B cell (primary cell): ENCODE measurements around the gene IDS. TPM values are rescaled to one million over a fixed set of nuclear protein-coding genes. Genes with fewer than 3 reads are reported as not detected.

ENCODE experiments used
- ATAC-seq: fragments of 200-7000 bp; cut with Tn5 transposase; one replicate; pipeline ENCODE4 v1.10.0; 2021; ENCODE audit warnings: low read depth, mild to moderate bottlenecking, moderate number of reproducible peaks, moderate library complexity
- CTCF ChIA-PET: fragments of 350-600 bp; sonication (Branson Sonifier 250); formaldehyde crosslinking; loops from one replicate; lab custom pipeline; 2021; ENCODE audit warnings: antibody characterized with exemption, inconsistent platforms; lab: Charles Lee
- POLR2A ChIA-PET: fragments of 350-600 bp; sonication (Branson Sonifier 250); formaldehyde crosslinking; loops from one replicate; lab custom pipeline; 2021; ENCODE audit warnings: antibody characterized with exemption; lab: Charles Lee
- DNase-seq: peaks from one replicate; pipeline ENCODE4 v3.0.0; 2013
- H2AFZ ChIP-seq: 2 replicates; pipeline ENCODE4 v1.6.1; 2012; ENCODE audit warnings: mild to moderate bottlenecking, low read depth, low read length; ENCODE audit not compliant: insufficient read depth, poor library complexity, severe bottlenecking
- H3K27ac ChIP-seq, 2 donors: 1 replicate in 1 of 2; 2 replicates in 1 of 2; pipeline ENCODE4 v1.5.1; 2012 to 2013; ENCODE audit warnings: low read length in 2 of 2, mild to moderate bottlenecking in 2 of 2, moderate library complexity in 1 of 2
- H3K27me3 ChIP-seq, 4 experiments: fragments of 200-600 bp in 1 of 4; sonication (generic) in 1 of 4; replicated peaks in 1 of 4; 1 replicate in 2 of 4; 2 replicates in 2 of 4; pipeline versions ENCODE4 v1.6.1 to v1.7.0; 2013 to 2016; ENCODE audit warnings: low read length in 3 of 4, mild to moderate bottlenecking in 2 of 4, mixed read lengths in 1 of 4, moderate library complexity in 1 of 4; ENCODE audit not compliant: insufficient read depth in 4 of 4, control insufficient read depth in 3 of 4; ENCODE audit errors: control extremely low read depth in 1 of 4
- H3K36me3 ChIP-seq, 2 experiments: replicated peaks in 1 of 2; 1 replicate in 1 of 2; 2 replicates in 1 of 2; pipeline versions ENCODE4 v1.6.1 to v1.7.1; 2013; ENCODE audit warnings: low read length in 1 of 2; ENCODE audit not compliant: insufficient read depth in 2 of 2, control insufficient read depth in 1 of 2; ENCODE audit errors: control extremely low read depth in 1 of 2, extremely low read depth in 1 of 2
- H3K4me1 ChIP-seq, 2 donors: fragments of 200-600 bp in 1 of 2; sonication (generic) in 1 of 2; 1 replicate in 1 of 2; 2 replicates in 1 of 2; pipeline versions ENCODE4 v1.5.1 to v1.6.1; 2013 to 2017; ENCODE audit warnings: low read length in 2 of 2; ENCODE audit not compliant: control insufficient read depth in 2 of 2, insufficient read depth in 2 of 2
- H3K4me2 ChIP-seq: replicated peaks from 2 replicates; pipeline ENCODE3; 2012; ENCODE audit warnings: mild to moderate bottlenecking, low read depth, low read length; ENCODE audit not compliant: poor library complexity, severe bottlenecking
- H3K4me3 ChIP-seq, 5 experiments: fragments of 200-600 bp in 1 of 5; sonication (generic) in 1 of 5; 1 replicate in 3 of 5; 2 replicates in 2 of 5; pipeline versions ENCODE4 v1.5.1 to v1.7.0; 2011 to 2016; ENCODE audit warnings: low read length in 4 of 5, mild to moderate bottlenecking in 4 of 5, low read depth in 2 of 5, control low read depth in 1 of 5, moderate library complexity in 1 of 5; ENCODE audit not compliant: insufficient read depth in 1 of 5; ENCODE audit errors: control extremely low read depth in 1 of 5, extremely low read depth in 1 of 5
- H3K79me2 ChIP-seq: fragments of 200-600 bp; sonication (generic); one replicate; pipeline ENCODE4 v1.6.0; 2016; ENCODE audit warnings: low read length; ENCODE audit not compliant: control insufficient read depth, insufficient read depth
- H3K9ac ChIP-seq: fragments of 200-600 bp; sonication (generic); 2 replicates; pipeline ENCODE4 v1.6.1; 2017; ENCODE audit warnings: mild to moderate bottlenecking, low read length, moderate library complexity
- H3K9me3 ChIP-seq, 3 donors: one replicate each; pipeline versions ENCODE4 v1.6.1 to v1.7.1; 2013; ENCODE audit warnings: low read length in 2 of 3; ENCODE audit not compliant: control insufficient read depth in 2 of 3, insufficient read depth in 1 of 3; ENCODE audit errors: control extremely low read depth in 1 of 3
- H4K20me1 ChIP-seq: 2 replicates; pipeline ENCODE4 v1.6.0; 2012; ENCODE audit warnings: mild to moderate bottlenecking, low read length; ENCODE audit not compliant: insufficient read depth, control insufficient read depth, poor library complexity, severe bottlenecking
- H3K27ac Mint-ChIP-seq: one replicate; pipeline ENCODE4 v1.8.0; 2021; ENCODE audit warnings: mixed read lengths
- H3K27me3 Mint-ChIP-seq: one replicate; pipeline ENCODE4 v1.8.0; 2021; ENCODE audit warnings: mixed read lengths
- H3K4me1 Mint-ChIP-seq: one replicate; pipeline ENCODE4 v1.8.0; 2021; ENCODE audit warnings: mixed read lengths
- H3K4me3 Mint-ChIP-seq: one replicate; pipeline ENCODE4 v1.8.0; 2021; ENCODE audit warnings: mixed read lengths
- H3K9me3 Mint-ChIP-seq: one replicate; pipeline ENCODE4 v1.8.0; 2022; ENCODE audit warnings: mixed read lengths; ENCODE audit not compliant: insufficient read depth
- EZH2 ChIP-seq: IDR thresholded peaks from 2 replicates; pipeline ENCODE4 v1.6.1; 2012; ENCODE audit warnings: borderline replicate concordance, low read depth, mild to moderate bottlenecking, moderate library complexity, low read length; ENCODE audit not compliant: insufficient read depth, poor library complexity, severe bottlenecking
- WGBS: methylation state at CpG from one replicate; pipeline ENCODE4 v1.1.5; 2013; ENCODE audit warnings: missing lambda C conversion rate; ENCODE audit not compliant: insufficient coverage; 5-methylcytosine and 5-hydroxymethylcytosine counted together
- intact Hi-C: fragments of 100-400 bp; cut with micrococcal nuclease; formaldehyde crosslinking; loops from one replicate; pipeline ENCODE4 v1.10.0; 2022
- polyA plus RNA-seq: library from polyadenylated mRNA; depleted of rRNA; stranded (reverse); fragments of >200 nt; gene quantifications from 2 replicates; pipeline ENCODE4 v1.2.3, GENCODE V29; 2012
- total RNA-seq, 2 donors: library from RNA; stranded (reverse); fragments of 120-200 nt in 1 of 2; gene quantifications; 1 replicate in 1 of 2; 2 replicates in 1 of 2; pipeline versions ENCODE4 v1.2.3 to v1.2.4, GENCODE V29; 2013 to 2022
- TF ChIP-seq, protein P1 (sequence below): fragments of 200-600 bp; IDR thresholded peaks from one replicate; pipeline ENCODE4 v1.8.0; 2022; ENCODE audit warnings: antibody characterized with exemption, mild to moderate bottlenecking

IDS gene
- total and polyA plus RNA-seq, 2 donors (not counting 1 experiment from before 2014, with no cell fraction given), result 85.3 to 169 TPM

DNA sequence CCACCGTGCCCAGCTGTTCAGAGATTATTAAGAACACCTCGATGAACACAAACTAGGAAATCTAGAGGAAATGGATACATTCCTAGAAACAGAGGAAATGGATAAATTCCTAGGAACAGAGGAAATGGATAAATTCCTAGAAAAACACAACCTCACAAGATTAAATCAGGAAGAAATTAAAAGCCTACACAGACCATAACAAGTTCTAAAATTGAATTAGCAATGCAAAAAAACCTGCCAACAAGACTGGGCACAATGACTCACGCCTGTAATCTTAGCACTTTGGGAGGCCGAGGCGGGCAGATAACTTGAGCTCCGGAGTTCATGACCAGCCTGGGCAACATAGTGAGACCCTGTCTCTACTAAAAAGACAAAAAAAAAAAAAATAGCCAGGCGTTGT lies 13.1 kb upstream of the IDS start:
- Mint-ChIP-seq H3K4me3 (no peak overlapping the region), H3K27me3 (peaks cover 3% of the 10 kb centered on the region), H3K9me3 (no peaks in the 10 kb centered on the region), H3K4me1 (peaks cover 2% of the 10 kb centered on the region), H3K27ac (no peak overlapping the region)
- Histone ChIP-seq H2AFZ (no peak overlapping the region), H3K4me2 (no peak overlapping the region), H3K4me1 (no peaks in the 10 kb centered on the region), H3K9ac (no peak overlapping the region), H3K36me3 (no peaks in the 10 kb centered on the region), H3K9me3 (no peaks in the 10 kb centered on the region), H3K27me3 (no peaks in the 10 kb centered on the region), H4K20me1 (no peaks in the 10 kb centered on the region), H3K79me2 (no peaks in the 10 kb centered on the region), H3K27ac (no peak overlapping the region), H3K4me3 (no peak overlapping the region)
- ATAC-seq, result no peak
- intact Hi-C loops, result no loop called here
- ChIA-PET POLR2A (interaction anchor here (0.7 kb wide), 1 partner anchor 28 kb away, joined by 3 read pairs; no protein-coding TSS in a partner anchor), CTCF (interaction anchor here (1.2 kb wide), 1 partner anchor 14 kb away, joined by 4 read pairs; no protein-coding TSS in a partner anchor)
- WGBS, result no CpG with 5 or more reads among the region's 7 CpGs
- no peak for DNase-seq
- TF ChIP-seq, protein P1, sequence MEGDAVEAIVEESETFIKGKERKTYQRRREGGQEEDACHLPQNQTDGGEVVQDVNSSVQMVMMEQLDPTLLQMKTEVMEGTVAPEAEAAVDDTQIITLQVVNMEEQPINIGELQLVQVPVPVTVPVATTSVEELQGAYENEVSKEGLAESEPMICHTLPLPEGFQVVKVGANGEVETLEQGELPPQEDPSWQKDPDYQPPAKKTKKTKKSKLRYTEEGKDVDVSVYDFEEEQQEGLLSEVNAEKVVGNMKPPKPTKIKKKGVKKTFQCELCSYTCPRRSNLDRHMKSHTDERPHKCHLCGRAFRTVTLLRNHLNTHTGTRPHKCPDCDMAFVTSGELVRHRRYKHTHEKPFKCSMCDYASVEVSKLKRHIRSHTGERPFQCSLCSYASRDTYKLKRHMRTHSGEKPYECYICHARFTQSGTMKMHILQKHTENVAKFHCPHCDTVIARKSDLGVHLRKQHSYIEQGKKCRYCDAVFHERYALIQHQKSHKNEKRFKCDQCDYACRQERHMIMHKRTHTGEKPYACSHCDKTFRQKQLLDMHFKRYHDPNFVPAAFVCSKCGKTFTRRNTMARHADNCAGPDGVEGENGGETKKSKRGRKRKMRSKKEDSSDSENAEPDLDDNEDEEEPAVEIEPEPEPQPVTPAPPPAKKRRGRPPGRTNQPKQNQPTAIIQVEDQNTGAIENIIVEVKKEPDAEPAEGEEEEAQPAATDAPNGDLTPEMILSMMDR, result no peak
- no peak for TF ChIP-seq EZH2

DNA sequence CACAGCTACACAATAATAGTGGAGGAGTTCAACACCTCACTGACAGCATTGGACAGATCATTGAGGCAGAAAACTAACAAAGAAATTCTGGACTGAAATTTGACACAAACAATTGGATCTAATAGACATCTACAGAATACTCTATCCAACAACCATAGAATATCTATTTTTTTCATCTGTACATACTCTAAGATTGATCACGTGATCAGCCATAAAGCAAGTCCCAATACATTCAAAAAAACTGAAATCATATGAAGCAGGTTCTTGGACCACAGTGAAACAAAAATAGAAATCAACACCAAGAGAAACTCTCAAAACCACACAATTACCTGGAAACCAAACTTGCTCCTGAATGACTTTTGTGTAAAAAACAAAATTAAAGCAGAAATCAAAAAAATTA lies 12.2 kb upstream of the IDS start:
- no peaks in the 10 kb centered on the region for H4K20me1 ChIP-seq
- no peaks in the 10 kb centered on the region for H3K27me3 ChIP-seq
- intact Hi-C loops, result no loop called here
- H3K4me2 ChIP-seq, result no peak overlapping the region
- H2AFZ ChIP-seq, result no peak overlapping the region
- H3K27me3 Mint-ChIP-seq, result peaks cover 3% of the 10 kb centered on the region
- H3K27ac ChIP-seq, result no peak overlapping the region
- H3K4me3 ChIP-seq, result no peak overlapping the region
- POLR2A ChIA-PET, result no interaction called here
- H3K9me3 Mint-ChIP-seq, result no peaks in the 10 kb centered on the region
- no peaks in the 10 kb centered on the region for H3K36me3 ChIP-seq
- H3K9ac ChIP-seq, result no peak overlapping the region
- no peak overlapping the region for H3K27ac Mint-ChIP-seq
- no CpG with 5 or more reads among the region's 1 CpG for WGBS
- H3K4me1 ChIP-seq, result no peaks in the 10 kb centered on the region
- no peak overlapping the region for H3K4me3 Mint-ChIP-seq
- peaks cover 4% of the 10 kb centered on the region for H3K4me1 Mint-ChIP-seq
- no peak for ATAC-seq
- TF ChIP-seq, protein P1, result no peak
- TF ChIP-seq EZH2, result no peak
- CTCF ChIA-PET, result interaction anchor here (0.7 to 1.2 kb wide), 2 partner anchors 13 to 1072 kb away, joined by 3 to 4 read pairs; no protein-coding TSS in a partner anchor
- no peaks in the 10 kb centered on the region for H3K9me3 ChIP-seq
- DNase-seq, result no peak
- no peaks in the 10 kb centered on the region for H3K79me2 ChIP-seq
